NCI-H1048 (cell line): ENCODE data around the gene PITPNM3.
"Not testable (repeated sequence)": the region's sequence is repeated elsewhere in the genome, so short reads cannot be mapped to it uniquely, and the experiment has no call there.

Experiments
- DNase-seq: peaks from one replicate; lab custom pipeline; 2025; lab: John Stamatoyannopoulos, UW

PITPNM3 gene

DNA sequence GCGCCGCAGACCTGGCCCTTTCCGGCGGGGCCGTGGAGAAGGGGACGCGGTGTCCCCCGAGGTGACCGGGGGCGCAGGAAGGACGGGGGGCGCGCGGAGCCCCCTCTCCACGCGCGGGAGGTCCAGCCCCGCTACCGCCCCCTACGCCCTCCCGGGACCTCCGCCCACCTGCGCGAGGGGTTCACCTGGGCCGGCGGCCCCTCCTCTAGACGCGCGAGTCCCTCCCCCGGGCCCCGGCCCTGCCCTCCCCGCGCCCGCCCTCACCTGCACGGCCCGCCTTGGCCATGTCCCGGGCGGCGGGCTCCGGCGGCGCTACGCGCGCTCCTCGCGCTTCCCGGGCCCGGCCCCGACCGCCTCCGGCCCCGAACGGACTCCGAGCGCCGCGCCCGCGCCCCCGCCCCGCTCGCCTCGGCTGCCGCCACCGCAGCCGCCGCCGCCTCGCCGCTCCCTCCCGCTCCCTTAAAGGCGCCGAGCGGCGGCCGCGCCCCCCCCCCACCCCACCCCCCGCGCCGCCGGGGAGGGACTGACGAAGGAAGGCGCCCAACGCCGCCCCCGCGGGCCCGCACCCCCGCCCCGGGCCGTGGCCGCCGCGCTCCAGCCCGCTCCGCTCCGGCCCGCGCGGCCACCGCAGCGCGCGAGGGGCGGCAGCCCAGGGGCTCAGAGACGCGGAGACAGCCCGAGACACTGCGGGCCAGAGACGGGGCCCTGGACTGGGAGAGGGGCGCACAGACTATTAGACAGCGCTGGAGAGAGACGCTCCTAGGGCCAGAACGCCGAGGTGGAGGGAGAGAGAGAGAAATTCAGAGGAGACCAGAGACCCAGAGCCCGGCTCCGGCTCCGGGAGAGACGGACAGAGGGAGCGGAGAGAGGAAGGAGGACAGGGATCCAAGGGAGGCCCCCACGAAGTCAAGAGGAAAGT lies at the start of gene PITPNM3:
Gene PITPNM3, minus strand, starts transcription at position 435 of the 919 bp plus-strand sequence. Its CDS starts 149 bp downstream, at position 286.
- no peak for DNase-seq

DNA sequence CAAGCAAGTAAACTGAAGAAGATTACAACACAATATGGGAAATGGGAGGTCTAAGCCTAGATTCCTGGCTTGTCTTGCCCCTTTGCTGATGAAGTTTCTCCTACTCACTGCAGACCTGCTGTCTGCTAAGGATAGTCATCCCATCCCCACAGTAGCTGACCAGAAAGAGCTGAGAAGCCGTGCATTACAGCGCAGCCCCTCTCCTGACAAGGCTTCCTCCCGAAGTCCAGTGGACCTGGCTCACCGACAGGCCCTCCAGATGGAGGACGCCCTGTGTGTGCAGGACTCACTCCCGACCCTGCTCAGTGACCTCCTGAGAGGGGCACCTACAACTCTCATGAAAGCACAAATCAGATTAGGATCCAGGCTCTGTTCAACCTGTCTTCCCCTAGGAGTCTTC lies 48.8 kb upstream of the PITPNM3 start:
- DNase-seq = no peak

DNA sequence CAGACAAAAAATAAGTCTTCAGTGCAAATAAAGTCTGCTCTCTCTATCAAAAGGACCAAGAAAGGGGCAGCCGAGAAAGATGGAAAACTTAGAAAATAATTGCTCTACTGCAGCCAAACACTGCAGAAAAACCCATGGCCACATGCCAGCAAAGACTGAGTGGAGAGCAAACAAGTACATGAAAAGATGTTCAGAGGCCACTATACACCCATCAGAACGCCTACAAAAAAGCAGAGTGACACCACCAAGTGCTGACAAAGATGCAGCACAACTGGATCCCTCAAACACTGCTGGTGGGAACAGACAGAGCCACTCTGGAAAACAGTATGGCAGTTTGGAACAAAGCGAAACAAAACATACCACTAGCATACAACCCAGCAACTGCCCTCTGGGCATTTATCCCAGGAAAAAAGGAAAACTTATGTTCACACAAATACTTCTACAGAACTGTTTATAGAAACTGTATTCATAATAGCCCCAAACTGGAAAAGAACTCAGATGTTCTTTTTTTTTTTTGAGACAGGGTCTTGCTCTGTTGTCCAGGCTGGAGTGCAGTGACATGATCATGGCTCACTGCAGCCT lies 47.5 kb upstream of the PITPNM3 start:
- no peak for DNase-seq

DNA sequence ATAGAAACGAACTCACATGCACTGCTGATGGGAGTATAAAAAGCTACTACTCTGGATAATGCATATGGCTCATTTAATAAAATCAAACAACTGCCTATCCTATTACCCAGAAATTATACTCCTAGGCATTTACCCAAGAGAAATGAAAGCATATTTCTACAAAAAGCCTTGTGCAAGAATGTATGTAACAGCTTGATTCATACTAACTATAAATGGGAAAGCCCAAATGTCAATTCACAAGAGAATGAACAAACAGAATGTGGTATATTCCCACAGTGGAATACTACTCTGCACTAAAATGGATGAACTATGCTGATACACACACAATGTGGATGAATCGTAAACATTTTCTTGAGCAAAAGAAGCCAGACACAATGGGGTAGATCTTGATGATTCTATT lies 45.8 kb upstream of the PITPNM3 start:
- DNase-seq = no peak

DNA sequence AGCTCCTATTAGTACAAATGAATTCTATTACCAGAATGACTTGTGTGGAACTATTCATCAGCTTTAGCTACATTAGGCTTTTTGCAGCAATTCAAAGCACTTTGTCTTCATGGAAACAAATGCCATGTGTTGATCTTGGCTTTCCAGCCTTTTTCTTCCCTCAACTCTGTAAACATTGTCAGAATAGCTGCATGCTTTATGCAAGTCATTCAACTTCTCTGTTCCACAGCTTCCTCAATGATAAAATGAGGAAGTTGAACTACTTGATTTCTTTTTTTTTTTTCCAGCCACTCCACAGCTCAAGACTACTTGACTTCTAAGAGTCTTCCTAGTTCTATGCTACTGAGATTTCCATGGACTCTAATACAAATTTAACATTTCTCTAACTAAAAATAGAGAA lies 43.0 kb upstream of the PITPNM3 start:
- no peak for DNase-seq

DNA sequence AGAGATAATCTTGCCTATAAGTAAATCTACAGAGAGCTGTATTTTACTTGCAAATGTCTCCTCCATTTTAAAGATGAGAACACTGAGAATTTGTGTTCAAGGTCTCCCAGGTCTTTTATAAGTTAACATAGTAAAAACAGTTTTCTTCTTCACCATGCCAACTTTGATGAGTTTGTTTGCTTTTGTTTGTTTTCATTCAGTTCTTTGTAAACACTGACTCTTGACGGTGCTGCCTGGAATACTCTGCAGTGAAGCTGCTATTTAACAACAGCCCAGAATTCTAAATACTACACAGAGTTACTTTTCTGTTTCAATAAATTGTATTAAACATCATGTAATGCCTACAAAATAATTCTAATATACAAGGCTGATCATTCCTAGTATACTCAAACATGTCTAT lies 41.4 kb upstream of the PITPNM3 start:
- no peak for DNase-seq

DNA sequence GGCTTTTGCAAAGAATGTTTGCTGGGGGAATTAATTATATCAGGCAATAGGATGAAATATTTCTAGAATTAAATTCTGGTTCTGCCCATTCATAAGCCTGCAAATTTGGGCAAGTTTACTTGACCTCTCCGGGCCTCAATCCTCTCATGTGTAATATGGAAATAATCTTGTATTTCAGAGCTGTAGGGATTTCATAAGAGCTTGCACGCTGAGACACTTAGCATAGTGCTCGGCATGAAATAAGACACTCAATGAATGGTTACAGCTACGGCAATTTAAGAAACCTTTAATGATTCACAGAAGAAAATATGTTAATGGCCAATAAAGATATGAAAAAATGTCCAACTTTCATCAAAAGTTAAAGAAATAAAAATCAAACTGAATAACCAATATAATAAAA lies 40.6 kb upstream of the PITPNM3 start:
- DNase-seq = no peak

DNA sequence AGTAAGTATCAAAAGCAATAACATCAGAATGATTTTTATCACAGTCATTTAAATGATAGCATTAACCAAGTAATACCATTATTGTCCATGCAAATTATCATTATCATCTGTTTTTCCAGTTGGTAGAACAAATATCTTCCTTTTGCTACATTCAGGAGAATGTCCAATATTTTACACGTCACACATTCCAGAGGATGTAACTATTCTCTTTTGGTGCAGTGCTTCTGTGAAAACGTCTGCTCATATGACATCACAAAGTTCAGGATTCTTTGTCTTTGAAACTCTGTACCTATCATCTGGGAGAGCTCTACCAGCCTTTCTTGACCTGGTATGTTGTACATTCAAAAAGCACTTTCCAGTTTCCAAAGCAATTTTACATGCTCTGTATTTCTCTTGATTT lies 40.2 kb upstream of the PITPNM3 start:
- no peak for DNase-seq

DNA sequence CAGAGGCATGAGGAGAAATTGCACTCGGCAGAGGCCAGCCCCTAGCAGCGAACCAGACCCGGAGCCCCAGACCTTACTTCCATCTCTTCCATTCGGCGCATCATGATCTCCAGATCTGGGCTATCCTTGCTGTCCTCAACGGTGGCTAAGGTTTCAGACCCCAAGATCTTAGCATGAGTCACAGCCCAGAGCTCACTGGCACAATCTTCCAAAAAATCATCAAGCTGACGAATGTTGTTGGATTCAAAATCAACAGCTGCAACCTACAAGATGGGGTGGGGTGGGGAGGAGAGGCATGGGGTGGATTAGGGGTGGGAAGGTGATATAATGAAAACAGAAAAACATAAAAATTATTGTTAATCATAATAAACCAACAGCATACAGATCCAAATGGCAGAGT lies 39.7 kb upstream of the PITPNM3 start:
- DNase-seq = no peak

DNA sequence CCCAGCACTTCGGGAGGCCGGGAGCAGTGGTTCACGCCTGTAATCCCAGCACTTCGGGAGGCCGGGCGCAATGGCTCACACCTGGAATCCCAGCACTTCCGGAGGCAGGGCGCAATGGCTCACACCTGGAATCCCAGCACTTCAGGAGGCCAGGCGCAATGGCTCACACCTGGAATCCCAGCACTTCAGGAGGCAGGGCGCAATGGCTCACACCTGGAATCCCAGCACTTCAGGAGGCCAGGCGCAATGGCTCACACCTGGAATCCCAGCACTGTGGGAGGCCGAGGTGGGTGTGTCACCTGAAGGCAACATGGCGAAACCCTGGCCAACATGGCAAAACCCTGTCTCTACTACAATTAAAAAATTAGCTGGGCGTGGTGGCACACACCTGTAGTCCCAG lies 37.0 kb upstream of the PITPNM3 start:
- not testable (repeated sequence) for DNase-seq

DNA sequence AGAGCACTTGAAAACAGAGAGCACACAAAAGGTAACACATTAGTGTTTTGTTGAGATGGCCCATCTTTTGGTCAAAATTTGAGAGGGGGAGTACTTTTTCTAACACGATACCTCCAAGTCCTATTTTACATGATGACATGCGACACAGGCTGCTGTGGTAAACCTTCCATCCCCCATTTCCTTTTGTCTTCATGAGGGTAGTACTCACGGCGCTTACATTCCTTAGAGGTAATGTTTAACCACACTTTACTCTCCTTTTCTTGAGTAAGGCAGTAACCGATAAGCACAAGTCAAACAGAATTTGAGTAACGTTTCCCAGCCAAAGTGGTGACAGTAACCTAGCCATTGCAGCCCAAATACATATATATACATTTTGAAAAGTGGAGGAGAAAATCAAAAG lies 35.8 kb upstream of the PITPNM3 start:
- DNase-seq = no peak

DNA sequence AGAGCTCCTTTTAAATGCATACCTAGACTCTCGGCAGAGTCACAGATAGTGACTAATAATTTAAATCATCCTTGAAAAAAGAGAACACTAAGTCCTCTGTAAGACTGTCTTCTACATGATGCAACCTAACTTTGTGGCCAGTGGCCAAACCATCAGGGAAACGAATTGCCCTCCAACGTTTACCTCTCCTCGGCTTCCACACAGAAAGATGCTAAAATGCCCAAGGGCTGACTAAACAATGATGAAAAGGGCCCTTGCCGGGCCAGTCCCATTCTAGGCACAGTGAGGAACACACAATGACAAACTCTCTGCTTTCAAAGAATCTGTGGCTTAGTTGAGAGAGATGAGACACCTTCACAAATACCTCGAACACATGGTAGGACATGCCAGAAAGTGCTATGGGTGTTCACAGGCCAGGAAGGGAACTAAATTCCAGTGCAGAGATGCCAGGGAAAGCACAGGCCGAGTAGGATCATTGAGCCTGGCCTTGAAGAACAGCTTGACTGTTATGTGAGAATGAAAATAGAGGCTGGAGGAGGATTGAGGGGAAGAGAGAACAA lies 35.3 kb upstream of the PITPNM3 start:
- DNase-seq = no peak

DNA sequence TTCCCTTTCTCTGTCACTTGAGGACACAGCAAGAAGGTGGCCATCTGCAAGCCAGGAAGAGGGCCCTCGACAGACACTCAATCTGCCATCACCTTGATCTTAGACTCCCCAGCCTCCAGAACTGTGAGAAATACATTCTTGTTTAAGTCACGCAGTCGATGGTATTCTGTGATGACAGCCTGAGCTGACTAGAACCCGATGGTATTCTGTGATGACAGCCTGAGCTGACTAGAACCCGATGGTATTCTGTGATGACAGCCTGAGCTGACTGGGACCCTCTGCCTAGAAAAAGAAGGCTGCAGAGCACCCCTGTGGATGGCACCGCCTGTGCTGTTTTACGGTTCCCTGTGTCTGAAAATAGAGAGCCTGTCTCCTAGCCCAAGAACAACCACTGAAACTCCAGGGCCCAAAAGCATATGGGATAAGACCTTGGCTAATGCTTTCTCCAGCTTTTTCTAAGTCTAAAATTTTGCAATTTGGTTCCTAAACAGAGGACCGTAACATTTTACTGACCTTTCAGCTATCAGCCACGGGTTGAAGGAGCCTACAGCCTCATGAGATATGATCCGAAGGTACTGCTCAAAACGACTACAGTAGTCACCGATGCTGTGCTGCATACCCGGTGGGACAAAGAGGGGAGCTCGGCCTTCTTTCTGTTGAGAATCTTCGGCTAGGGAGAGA lies 33.1 kb upstream of the PITPNM3 start:
- no peak for DNase-seq

DNA sequence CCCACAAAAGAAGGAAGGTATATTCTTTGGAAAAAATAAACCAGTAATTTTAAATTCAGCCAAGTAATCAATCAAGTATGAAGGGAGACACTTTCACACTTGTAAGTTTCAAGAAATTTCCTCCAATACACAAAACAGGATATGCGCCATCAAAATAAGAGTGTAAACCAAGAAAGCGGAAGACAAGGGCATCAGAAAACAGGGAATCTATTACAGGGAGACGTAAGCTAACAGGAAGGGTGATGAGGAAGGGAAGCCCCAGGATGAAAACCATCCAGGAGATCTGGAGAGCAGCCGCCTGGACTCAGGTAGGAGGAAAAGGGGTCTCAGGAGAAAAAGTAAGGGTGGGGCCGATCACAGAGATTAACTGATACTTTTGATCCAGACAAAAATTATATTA lies 31.8 kb upstream of the PITPNM3 start:
- DNase-seq = no peak

DNA sequence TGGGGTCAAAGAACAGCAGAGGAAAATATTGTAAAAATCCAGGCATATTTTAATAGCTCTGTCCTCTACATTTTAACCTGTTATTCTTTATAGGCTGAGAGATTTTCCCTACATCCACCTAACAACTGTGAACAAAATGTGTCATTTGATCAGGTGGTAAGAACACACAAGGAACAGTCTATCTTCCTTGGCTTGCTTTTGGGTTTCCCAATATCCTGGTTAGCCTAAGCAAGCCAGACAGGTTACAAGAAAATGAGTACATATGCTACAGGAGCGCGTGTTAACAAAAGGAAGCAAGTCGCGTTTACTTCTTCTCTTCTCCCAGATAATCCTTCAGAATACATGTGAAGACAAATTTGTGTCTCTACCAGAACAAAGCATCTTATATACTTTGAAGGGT lies 31.0 kb upstream of the PITPNM3 start:
- no peak for DNase-seq

DNA sequence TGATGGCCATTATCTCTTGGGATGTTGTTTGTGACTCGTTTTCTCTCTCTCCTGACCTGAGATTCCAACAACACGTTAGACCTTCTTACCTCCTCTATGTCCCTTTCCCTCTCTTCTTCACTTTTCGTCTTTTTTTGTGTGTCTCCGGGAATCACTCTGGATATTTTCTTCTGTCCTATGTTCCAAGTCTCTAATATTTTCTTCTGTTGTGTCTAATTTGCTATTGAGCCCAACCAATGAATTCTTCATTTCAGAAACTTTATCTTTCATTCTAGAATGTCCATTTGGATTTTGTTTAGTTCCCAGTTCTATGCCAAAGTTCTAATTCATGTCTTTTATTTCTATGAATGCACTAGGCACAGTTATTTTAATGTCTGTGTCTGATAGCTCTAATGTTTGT lies 27.1 kb upstream of the PITPNM3 start:
- DNase-seq = no peak

DNA sequence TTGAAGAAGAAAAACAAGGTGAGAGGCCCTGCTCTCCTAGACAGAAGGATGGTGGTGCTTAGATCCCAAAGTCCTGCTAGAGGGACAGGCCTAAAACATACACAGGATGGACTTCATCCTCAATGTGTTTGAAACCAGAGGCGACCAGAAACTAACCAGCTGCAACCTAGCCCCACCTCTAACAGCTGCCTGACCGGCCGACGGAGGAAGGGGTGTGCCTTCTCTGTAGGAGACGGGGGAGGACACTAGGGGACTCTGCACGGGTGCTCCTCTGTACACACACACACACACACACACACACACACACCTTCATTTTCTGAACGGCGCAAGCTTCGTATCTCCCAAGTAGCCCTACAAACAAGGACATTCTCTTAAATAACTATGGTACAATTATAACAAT lies 24.3 kb upstream of the PITPNM3 start:
- DNase-seq = no peak

DNA sequence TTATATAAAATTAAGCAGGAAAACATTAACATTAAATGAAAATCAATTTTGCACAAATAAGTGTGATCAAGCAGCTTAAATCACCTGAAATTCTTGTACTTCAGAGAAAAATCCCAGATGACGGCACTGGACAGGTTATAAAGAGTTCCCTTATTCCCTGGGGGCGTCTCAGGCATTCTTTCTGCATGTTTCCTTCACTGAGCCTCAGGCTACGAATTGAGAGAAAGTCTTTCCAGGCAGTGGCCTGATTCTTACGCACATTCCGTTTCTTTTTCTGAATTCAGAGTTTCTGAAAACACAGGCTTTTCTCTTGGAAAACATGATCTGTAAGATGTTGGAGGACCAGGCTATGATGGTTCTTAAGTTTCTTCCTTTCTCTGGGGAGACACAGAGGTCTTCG lies 22.1 kb upstream of the PITPNM3 start:
- DNase-seq = no peak

DNA sequence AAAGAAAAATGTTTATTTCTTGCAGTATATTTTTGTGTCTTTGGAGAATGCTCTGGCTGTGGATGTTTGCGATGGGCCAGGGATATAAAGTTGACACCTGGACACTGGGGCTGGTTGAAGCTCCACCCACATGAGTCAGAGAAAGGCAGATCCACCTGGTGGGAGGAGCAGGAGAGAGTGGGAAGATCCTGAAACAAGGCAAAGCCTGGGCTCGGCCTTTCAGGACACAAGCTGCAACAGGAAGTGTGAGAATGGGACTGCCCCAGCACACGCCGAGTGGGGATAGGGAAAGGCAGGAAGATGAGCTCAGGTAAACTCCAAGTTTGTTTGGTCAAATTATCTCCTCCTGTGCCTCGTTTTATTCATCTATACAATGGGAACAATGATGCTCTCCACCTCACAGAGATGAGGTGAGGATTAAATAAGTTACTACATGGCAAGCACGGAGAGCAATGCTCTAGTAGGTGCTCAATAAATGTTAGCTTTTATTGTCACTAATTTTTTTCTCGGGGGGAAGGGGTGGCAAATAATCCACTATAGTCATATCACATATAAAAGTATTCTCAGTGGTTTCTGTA lies 21.4 kb upstream of the PITPNM3 start:
- no peak for DNase-seq

DNA sequence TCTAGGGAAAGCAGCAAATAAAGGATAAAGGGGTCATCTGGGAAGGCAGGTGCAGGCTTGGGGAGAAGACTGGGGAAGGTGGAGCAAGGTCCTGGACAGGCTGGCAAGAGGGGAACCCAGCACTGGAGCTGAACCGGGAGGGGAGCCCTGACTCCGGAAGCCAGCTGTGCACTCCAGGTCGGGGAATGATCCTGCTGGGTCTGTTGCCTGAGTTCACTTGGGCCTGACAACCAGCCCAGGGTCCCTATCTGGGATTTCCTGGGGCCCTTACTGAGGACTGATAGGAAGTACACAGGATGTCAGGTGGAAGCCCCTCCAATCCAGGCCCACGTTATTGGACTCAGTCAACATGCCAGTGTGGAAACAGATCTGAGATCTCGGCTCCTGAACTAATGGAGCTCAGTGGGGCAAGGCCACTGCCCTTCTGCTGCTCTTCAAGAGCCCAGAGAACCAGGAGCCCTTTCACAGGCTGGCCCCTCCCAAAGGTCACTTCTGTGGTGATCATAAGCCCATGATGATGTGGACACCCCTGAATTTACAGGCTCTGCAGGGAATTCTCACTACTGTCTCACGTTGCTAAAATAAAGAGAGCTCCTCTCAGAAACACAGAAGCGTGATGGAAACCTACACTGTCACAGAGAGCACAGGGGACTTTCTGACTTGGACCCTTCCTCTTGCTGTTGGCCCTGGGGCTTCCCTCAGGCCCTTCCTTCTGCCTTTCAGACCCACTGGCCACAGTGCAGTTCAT lies 19.9 kb upstream of the PITPNM3 start:
- DNase-seq = no peak

DNA sequence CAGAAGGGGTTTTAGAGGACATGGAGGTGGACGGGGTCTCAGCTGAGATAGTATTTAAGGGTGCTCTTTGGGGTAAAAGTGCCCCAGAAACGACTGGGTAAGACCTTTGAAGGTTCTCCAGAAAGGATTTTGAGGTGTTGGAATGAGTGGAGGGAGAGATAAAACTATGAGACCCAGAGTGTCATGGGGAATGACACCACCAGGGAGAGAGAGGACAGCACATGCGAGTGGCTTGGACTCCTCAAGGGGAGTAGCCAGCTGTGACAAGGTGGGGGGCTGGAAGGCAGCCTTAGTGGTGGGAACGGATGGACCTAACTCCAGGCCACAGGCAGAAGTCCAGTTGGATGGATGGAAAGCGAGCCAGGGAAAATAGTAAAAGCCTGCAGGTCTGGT lies 19.2 kb upstream of the PITPNM3 start:
- no peak for DNase-seq
